ENCODE measurements around the gene MPND. TPM values are rescaled to one million over a fixed set of nuclear protein-coding genes. Genes with fewer than 3 reads are reported as not detected.
"Not testable (repeated sequence)": the region's sequence is repeated elsewhere in the genome, so short reads cannot be mapped to it uniquely, and the experiment has no call there.

The MPND gene
- total RNA-seq, 1 donor from 2014 or later: 8.9 TPM

DNA sequence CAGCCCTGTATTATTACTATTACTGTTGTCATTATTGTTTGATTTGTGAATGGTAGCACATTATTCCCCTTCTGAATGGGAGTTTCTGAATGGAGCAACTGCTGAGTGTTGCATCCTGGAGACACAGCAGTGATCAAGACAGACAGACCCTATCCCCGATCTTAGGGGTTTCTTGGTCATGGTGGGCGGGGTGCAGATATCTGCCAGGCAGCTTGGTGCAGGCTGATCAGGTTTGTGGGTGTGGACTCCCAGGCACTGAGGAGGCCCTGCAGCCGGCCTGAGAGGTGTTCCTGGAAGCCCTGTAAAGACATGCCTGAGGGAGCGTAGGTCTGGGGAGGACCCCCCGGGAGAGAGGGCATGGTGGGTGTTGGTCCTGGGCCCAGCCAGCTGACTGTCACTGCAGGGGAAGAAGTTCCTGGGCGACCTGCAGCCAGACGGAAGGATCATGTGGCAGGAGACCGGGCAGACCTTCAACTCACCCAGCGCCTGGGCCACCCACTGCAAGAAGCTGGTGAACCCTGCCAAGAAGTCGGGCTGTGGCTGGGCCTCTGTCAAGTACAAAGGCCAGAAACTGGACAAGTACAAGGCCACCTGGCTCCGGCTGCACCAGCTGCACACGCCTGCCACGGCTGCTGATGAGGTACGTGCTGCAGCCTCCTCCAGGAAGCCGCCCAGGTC is 2.1 kb downstream of the MPND start:
- DNase-seq (ENCODE audit: extremely low read depth, low read depth, low spot score): no peak

DNA sequence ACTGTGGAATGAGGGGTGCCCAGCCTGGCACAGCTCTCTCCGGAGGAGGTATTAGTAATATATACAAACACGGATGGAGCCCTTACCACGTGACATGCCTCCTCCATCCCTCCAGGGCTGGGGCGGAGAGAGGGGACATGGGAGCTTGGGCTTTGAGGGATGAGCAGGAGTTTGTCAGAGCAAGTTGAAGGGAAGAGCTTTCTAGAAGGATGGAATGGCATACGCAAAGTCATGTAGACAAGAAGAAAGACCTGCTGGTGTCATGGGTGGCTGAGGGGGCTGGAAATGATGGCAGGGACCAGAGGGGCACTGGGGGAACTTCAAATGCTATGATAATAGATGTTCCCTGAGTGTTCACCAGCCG is 2.6 kb downstream of the MPND start:
- DNase-seq (ENCODE audit: extremely low read depth, low read depth, low spot score): no peak

DNA sequence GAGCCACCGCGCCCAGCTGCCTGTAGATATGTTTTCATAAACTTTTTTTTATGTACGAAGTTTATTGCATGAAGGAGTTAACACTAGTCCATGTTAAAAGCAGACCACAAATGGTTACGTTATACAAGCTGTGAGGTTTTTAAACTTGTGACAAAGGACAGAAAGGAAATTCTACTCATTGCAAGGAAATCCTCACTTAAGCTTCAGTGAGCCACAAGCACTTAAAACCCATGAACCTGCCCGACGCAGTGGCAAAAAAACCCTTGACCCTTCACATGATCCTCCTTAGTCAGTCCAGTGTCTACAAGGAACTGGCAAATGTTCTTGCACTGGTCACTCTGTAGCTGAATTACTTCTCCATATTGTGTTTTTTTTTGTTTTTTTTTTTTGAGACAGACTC is 4.2 kb downstream of the MPND start:
- no peak for DNase-seq (ENCODE audit: extremely low read depth, low read depth, low spot score)

DNA sequence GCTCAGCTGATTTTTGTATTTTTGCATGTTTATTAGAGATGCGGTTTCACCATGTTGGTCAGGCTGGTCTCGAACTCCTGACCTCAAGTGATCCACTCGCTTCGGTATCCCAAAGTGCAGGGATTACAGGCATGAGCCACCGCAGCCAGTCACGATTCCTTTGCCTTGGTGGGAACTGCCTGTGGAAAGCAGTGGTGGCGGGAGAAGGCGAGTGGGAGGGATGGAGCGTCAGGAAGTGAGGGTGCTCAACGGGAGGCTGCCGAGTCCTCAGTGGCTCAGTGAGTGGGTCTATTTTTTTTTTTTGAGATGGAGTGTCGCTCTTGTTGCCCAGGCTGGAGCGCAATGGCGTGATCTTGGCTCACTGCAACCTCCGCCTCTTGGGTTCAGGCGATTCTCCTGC is 5.9 kb downstream of the MPND start:
- DNase-seq (ENCODE audit: extremely low read depth, low read depth, low spot score): not testable (repeated sequence)

DNA sequence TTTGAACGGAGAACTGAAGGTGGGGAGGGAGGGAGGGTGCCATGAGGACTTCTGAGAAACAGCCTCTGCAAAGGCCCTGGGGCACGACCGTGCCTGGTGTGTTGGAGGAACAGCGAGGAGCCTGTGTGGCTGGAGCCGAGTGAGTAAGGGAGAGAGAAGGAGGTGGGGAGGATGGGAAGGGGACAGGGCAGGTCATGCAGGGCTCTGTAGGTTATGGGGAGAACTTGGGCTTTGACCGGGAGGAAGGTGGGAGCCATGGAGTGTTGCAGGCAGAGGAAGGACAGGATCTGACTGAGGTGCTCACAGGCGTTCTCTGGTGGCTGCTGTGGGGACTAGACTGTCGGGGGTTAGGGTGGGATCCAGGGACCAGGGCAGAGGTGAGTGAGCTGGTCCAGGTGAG is 6.7 kb downstream of the MPND start:
- no peak for DNase-seq (ENCODE audit: extremely low read depth, low read depth, low spot score)

DNA sequence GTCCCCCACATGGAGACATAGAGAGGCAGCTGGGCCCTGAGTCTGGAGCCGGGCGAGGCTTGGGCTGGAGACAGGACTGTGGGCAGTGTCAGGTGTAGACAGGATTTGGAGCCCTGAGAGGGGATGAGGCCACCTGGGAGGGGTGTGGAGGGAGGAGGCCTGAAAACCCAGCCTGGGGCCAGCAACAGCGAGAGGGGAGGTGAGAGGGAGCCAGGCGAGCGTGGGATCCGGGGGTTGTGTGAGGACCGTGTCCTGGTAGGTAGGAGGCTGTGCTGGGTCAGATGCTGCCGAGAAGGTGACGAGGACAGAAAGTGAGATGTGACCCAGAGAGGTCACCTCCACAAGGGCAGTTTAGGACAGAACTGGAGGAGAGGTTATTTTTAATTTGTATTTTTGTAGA is 7.4 kb downstream of the MPND start:
- DNase-seq (ENCODE audit: extremely low read depth, low read depth, low spot score): no peak

DNA sequence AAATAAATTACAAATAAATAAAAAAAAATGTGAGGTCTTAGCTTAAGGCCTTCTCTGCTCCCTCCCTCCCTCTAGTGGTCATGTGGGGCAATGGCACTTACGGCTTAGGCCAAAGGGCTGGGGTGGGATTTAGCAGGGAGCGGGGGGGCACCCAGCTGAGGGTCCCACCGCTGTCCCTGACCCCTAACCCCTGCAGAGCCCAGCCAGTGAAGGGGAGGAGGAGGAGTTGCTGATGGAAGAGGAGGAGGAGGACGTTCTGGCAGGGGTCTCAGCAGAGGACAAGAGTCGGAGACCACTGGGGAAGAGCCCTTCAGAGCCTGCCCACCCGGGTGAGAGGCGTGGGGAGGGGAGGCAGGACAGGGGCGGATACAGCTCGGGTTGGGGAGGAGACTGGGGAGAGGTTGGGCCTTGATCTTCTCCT is 9.3 kb downstream of the MPND start:
- no peak for DNase-seq (ENCODE audit: extremely low read depth, low read depth, low spot score)

DNA sequence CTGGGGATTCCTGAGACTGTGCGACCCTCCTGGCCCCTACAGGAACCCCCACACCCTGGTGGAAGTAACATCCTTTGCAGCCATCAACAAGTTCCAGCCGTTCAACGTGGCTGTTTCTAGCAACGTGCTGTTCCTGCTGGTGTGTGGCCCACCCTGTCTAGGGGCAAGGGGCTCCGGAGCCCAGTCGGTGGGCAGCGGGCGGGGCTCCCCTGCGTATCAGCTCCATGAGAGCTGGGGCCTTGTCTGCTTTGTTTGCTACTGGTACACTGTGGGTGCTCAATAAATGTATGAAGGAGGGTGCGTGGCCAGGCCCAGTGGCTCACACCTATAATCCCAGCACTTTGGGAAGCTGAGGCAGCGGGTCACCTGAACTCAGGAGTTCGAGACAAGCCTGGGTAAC is 10.9 kb downstream of the MPND start:
- DNase-seq (ENCODE audit: extremely low read depth, low read depth, low spot score): no peak

DNA sequence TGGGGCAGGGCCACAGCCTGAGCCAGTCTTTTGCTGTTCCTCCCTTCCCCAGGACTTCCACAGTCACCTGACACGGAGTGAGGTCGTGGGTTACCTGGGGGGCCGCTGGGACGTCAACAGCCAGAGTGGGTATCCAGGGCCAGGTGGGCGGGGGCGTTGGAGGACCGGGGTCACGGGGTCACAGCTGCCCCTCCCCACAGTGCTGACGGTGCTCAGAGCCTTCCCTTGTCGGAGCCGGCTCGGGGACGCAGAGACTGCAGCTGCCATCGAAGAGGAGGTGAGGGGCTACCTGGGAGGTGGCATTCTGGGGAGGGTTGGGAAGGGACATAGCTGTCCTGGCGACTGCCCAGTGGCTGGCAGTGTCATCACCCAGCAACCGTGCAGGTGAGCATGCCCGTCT is 11.5 kb downstream of the MPND start:
- DNase-seq (ENCODE audit: extremely low read depth, low read depth, low spot score): no peak

DNA sequence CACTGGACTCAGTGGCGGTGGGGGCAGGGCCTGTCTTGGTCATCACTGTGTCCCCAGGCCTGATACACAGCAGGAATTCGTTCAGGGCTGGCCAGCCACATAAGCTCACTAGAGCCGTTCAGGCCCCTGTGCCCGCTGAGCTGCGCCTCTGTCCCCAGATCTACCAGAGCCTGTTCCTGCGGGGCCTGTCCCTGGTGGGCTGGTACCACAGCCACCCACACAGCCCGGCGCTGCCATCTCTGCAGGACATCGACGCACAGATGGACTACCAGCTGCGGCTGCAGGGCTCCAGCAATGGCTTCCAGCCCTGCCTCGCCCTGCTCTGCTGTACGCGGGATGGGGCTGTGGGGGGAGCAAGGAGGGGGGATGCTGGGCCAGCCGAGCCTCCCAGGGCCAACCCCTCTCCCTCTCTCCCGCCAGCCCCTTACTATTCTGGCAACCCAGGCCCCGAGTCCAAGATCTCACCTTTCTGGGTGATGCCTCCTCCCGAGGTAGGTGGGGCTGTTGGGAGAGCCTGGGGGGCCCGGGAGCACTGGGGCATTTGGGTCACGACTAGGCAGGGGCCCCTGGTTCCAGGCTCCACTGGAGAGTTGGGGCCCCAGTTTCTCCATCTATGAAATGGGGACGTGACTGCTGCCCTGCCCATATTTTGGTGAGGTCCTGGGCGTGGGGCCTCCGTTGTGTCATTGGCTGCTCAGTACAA is 13.9 kb downstream of the MPND start:
- no peak for DNase-seq (ENCODE audit: extremely low read depth, low read depth, low spot score)

DNA sequence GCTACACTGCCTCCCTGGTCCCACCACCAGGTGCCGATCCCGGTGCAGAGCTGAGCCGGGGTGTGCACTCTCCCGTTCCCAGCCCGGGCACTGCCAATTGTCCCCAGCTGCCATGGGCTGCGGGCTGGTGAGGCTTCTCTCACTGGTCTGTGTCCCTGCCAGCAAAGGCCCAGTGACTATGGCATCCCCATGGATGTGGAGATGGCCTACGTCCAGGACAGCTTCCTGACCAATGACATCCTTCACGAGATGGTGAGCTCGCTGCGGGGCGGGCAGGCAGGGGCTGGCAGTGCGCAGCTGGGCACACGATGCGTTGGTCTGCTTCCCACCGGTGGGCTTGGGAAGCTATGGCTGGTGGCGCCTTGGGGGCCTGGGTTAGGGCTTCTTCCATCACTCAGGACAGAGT is 14.6 kb downstream of the MPND start:
- DNase-seq (ENCODE audit: extremely low read depth, low read depth, low spot score): no peak

DNA sequence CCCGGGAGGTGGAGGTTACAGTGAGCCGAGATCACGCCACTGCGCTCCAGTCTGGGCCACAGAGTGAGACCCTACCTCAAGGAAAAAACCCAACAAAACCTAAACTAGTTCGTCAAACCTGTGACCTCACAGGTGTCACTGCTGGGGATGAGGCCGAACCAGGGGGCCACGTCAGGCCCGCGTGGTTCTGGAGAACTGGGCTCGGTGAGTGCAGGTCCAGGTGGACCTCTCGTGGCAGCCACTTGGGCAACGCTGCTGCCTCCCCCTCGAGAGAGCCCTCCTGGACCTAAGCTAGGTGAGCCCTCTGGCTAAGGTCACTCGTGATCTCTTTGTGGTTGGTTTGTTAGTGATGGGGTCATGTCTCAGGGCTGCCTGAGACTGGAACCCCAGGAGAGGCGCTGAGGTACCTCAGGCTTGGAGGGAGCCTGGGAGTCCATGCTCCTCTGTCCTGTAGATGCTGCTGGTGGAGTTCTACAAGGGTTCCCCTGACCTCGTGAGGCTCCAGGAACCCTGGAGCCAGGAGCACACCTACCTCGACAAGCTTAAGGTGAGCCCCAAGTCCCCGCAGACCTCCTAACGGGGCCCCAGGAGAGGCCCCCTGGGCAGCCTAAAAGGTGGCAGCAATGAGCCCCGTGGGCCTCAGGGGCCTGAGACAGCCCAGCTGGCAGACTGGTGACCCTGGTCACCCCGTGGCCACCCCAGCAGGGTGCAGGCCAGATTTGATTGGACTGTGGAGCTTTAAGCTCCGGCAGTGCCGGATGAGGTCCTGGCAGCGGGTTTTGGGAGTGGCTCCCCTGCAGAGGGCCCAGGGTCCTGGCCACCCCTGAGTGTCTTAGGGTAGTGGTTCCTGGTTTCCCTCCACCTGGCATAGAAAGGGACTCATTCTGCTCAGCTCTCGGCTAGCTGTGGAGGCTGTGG is 15.6 kb downstream of the MPND start:
- DNase-seq (ENCODE audit: extremely low read depth, low read depth, low spot score): no peak

DNA sequence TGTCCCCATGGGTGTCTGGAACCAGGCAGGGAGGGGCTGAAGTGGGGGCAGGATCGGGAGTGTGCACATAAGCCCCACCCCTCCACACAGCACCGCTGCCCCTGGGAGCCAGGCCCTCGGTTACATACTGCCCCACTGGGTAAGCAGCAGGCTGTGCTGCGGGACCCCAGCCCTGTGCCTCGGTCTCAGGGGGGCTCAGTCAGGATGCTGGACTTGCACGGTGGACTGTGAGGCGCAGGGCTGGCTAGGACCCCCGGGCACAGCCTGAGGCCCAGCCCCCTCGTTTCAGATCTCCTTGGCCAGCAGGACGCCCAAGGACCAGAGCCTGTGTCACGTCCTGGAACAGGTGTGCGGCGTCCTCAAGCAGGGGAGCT is 16.3 kb downstream of the MPND start:
- no peak for DNase-seq (ENCODE audit: extremely low read depth, low read depth, low spot score)

DNA sequence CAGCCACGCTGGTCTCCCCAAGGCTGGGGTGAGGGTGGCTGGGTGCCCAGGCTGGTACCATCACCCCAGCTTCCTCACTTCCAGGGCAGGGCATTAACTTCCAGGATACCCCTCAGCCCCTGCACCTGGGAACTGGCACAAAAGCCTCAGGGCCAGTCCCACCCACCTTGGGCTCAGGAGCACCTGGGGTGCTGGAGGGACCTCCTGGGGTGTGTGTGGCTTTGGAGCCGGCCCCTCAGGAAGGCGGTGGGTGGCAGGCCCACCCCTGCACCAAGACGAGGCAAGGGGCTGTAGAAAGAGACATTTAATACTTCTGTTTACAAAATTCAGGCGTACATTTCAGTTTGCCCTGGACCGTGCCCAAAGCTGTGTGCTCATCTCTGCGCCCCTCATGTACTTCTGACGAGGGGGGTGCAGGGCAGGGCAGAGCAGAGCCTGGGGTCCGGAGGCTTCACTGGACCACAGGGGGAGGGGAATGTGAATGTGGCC is 16.8 kb downstream of the MPND start:
- DNase-seq (ENCODE audit: extremely low read depth, low read depth, low spot score): no peak

DNA sequence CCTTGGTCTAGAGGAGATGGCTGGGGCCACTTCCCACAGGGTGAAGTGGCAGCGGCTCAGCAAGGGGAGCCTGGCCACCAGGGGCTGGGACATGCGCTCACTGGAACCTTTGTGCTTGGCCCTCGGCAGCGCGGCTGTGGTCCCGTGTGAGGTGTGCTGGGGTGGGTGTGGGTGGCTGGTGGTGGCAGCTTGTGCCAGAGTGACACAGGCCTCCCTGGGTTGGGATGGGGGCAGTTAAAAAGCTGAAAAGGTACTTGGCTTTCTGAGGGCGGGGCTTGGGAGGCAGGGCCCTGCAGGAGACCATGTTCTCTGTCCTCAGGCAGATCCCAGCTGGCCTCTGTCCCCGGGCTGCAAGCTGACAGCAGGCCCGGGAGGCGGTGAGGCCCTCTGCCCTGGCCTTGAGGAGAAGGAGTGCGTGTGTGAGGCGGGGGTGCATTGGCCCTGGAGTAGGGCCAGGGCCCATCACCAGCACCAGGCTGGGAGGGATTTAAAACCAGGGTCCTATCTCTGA is 17.3 kb downstream of the MPND start:
- DNase-seq (ENCODE audit: extremely low read depth, low read depth, low spot score): no peak

DNA sequence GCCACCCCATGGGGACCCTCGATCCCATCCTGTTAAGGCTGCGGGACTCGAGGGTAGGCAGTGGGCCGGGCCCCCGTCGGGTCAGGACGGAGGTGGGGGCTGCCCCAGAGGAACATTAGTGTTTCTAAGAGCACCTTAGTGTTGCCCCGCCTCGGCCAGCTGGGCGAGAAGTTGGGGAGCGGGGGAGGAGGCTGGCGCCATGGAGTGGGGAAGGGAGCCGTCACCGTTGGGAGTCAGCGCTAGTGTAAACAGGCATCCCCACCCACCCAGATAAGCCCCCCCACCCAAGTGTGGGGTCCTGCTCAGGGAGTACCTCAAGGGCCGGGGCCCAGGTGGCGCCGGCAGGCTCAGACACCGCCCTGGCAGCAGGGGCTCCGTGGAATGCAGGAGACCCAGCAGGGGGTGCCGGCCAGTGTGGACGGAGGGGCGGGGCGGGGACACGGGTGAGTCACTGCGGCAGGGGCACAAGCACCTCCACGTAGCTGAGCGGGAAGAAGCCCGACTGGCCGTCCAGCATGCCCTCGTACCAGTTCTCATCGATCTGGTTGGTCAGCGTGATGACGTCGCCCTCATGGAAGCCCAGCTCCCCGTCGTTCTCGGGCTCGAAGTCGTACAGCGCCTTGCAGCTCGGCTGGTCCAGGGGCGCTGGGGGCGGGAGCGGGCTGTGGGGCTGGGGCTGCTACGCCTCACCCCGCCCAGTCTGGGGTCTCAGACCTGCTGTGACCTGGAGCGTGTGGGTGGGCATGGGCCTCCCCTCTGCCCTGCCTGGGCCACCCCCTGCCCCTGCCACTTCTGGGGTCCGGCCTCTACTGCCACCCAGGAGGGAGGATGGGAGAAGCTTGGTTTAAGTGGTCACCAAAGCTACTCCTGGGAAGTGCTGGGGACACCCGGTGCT is 18.0 kb downstream of the MPND start:
- DNase-seq (ENCODE audit: extremely low read depth, low read depth, low spot score): no peak

DNA sequence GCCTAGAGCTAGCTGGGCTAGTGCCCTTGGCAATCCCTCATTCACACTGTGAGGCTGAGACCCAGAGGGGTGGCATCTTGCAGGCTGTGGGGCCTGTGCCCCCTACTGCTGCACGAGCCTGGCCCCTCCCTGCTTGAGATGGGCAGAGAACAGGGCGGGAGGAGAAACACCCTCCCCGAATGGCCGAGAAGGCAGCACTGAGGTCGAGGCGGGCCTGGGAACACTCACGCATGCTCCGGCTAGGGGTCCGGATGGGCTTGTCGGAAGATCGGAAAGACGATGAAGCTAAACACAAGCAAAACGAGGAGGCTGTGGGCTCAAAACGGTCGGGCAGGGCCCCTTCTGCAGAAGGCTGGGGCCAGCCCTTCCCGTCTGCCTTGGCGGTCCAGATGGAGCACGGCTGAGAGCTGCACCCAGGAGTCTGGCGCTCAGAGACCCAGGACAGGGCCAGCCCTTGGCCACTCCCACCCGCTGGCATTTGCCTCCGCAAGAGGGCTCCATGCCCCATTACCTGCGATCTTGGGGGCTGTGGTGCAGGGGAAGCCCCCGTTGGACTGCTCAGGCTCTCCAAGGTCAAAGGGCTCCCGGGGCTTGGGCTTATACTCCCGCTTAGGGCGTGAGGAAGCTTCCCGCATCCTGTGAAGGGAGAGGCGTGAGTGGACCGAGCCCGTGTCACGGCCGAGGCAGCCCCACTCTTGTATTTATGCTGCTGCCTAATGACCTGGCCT is 18.9 kb downstream of the MPND start:
- DNase-seq (ENCODE audit: extremely low read depth, low read depth, low spot score): no peak

DNA sequence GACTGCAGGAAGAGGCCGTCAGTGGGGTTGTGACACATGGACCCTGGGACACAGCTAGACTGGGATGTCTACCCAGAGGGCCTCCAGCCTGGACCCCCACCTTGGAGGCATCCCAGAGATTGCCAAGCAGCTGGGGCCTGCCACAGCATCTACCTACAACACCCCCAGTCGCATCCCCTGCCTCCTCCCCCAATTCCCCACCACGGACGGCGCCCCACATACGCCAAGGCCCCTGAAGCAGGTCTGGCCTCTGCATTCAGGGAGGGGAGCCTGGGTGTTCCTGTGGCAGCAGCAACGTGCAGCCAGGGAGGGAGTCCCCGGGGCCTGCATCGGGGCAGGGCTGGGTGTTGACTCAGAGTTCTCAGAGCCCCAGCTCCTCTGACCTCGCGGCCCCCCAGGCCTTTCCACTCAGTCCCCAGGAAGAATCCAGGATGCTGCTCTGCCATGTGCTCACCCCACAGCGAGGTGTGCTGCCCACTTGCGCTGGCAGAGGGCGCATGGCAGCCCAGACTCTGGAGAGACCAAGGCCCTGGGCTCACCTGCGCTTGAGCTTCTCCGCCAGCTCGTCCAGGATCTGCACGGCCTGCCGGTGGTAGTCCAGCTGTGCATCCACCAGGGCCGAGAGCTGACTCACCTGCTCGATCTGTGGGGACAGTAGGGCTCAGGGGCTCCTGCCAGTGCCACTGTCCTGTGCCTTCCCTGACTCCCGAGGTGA is 19.6 kb downstream of the MPND start:
- DNase-seq (ENCODE audit: extremely low read depth, low read depth, low spot score): no peak
